GM21447 (cell line): ENCODE results near the gene SEC31B.

Experiments
- ATAC-seq: cut with Tn5 transposase; IDR thresholded peaks from one replicate; pipeline ENCODE4 v1.9.1; 2021; ENCODE audit not compliant: unreplicated experiment

Gene SEC31B

DNA sequence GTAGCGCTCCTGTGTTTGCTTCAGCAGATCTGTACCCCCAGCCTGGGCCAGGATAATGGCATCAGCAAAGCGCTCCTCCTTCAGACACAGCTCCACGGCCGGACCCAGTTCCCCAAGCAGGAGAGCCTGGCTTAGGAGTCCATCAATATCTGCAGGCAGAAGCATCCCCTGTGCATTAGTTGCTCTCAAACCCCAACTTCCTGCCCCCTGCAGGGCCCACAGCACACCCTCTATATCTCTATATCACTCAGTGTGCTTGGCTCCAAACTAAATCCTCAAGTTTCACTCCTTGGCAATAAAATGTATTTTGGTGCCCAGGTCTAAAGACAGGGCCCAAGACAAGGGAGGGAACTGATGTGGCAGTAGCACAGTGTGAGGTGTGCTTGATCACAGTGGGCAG, 21.6 kb downstream of the SEC31B start:
- ATAC-seq, result no peak

DNA sequence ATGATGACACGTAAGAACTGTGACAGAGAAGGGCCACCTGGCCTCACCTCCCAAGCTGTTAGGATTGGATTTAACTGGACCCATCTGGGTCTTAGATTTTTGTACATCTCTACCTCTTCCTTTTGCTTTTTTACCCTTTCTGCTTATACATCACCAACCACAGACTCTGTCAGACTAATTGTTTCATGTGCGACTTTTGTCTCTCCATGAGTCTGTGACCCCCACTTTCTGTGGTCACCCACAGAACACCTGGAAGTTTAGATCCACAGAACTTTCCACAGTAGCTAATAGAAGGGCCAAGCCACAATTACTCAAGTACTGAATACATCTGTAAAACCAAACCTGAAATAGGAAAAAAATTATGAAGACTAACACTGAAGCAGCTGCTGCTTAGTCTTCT, 23.1 kb downstream of the SEC31B start:
- no peak for ATAC-seq

DNA sequence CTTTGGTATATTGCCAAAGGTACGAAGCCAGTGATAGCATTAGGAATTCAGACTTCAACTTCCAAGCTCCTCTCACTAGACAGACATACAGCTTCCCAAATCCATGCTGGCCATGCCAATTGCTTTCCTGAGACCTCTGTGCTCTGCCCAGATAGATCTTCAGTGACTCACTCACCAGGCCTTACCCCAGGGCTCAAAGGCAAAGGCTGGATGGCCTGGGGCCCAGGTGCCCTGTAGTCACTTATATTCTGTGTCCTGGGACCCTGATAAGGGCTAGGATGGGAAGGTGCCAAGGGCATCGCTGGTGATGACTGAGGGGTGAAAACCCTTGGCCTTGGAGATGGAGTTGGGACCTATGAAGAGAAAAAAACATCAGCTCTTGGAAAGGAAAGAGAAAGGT, 29.1 kb downstream of the SEC31B start:
- ATAC-seq, result no peak

DNA sequence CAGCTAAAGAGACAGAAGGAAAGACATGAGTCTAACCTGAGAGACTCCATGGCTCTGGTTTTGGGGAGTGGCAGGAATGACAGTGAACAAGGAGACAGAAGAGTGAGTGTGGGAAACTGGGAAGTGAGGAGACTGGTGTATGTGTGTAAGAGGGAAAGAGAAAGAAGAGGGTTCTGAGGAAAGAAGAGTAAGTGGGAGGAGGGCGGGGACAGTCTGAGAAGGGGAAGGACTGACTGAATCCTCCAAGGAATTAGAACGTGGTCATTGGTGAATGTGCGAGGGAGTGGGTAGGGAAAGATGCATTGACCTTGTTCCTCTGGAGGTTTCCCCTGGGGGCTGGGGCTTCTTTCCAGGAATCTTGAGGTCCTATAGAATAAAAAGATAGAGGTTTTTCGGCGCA, 30.3 kb downstream of the SEC31B start:
- ATAC-seq, result no peak

DNA sequence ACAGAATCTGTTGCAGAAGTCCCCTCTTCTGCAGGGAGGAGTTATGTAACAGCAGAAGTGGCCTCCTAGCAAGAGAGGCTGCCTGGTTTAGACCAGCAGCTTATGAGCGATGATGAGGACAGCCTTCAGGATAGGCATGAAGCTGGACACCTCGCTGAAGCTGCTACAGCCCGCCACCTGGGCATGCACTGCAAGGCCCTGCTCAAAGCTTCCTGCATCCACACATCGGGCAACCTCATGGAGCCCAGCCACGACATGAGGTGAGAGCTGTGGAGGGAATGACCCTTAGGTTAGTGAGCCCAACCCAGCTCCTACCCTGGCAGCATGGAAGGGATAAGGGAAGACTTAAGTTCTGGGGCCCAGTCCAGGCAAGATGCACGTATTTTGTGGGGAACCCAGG, 32.1 kb downstream of the SEC31B start:
- ATAC-seq, result no peak

DNA sequence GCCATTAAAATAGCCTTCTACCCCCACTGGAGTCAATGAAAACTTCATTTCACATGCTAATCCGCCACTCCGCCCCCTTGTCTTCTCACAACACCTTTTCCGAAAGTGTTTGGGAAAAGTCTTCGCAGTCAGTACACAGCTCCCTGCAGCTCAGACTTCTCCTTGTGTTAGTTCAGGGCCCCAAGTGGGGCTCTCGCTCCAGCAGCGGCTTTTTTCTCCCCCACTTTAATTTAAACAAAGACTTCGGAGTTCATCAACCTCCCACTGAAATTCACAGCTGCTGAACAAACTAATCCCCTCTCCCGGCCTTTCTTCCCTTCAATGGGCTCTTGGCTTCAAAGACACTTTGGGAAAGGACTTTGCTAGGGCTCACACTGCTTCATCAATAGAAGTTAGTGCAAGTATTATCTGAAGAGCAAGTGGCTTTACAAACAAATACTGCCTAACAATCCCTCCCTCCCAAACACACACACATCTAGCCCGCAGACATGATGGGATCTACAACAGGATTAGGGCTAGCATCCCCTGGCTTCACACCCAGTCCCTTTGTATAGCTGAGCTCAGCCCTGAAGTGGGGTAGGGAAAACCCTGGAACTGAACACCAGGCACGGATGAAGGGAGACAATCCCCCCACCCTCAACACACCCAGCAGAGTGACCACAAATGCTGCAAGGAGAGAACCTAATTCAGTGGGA, 33.7 kb downstream of the SEC31B start:
- ATAC-seq, result no peak

DNA sequence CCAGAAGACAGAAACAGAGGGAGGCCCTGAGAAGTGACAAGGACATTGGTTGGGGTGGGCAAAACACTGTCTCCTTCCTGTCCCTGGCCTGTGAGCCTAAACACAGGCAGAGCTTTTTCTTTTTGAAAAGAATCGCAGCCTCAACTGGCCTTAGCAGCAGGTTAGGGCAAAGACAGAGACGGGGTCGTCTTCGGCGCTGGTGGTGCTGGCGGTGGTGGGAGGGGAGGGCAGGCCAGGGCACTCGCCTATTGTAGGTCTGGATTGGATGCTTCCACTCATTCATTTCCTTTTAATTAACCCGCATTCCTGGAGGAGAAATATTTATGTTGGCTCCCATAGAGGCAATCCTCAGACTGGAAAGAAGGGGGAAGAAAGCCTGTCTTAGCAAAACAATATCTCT, 34.3 kb downstream of the SEC31B start:
- no peak for ATAC-seq

DNA sequence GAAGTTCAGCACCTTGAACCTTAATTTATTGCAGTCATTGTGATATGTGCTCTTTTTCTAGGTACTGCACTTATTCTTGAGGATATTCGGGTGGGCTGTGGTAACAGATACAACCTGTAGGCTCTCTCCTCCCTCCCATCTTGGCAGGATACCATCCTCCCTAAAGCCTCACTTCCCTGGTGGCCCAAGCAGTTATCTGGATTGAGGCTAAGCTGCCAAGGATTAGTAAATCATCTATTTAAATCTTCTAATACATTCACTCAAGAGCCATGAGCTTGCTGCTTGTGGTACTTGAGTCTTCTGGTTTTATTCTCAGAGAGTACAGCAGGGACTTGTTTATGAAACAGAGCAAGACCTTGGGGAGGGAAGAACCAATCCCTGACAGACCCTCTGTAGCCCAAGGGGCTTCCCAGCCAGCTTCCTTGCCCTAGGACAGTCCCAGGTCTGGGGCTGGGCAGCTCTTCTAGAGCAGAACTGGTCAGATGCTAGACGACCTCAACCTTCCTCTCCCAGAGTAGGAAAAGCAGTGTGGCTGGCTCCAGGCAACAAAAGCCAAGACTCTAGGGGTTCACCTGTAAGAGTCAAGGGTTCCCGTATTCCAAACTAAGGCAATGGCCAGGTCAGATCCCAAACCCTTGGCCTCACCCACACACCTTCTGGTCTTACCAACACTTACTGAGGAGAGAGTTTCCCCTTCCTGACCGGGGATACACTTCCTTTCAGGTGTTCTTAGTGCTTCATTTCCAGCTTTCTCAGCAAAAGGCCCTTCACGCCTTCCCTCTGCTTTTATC, 35.6 kb downstream of the SEC31B start:
- no peak for ATAC-seq

DNA sequence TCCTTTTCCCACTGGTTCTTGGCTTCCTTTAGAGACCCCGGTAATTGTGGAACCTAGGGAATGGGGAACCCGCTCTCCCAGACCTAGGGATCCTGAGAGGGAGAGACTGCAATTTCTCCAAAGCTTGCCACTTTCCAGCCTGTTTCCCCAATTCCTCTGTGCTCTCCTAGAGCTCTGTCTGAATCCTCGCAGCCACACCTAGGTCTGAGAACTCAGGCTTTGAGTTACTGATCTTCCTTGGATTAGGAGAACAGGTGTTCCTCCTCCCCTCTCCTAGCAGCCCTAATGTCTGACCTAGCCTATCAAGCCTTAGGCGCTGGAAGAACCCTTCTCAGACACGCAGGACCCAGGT, 36.9 kb downstream of the SEC31B start:
- ATAC-seq, result no peak

DNA sequence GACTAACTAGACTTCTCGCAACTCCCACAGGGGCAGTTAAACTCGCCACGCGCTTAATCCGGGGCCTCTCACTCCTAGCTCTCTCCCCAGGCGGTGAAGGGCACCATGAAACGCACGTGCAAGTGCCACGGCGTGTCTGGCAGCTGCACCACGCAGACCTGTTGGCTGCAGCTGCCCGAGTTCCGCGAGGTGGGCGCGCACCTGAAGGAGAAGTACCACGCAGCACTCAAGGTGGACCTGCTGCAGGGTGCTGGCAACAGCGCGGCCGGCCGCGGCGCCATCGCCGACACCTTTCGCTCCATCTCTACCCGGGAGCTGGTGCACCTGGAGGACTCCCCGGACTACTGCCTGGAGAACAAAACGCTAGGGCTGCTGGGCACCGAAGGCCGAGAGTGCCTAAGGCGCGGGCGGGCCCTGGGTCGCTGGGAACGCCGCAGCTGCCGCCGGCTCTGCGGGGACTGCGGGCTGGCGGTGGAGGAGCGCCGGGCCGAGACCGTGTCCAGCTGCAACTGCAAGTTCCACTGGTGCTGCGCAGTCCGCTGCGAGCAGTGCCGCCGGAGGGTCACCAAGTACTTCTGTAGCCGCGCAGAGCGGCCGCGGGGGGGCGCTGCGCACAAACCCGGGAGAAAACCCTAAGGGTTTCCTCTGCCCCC, 37.4 kb downstream of the SEC31B start:
- peak; percentile 42 for ATAC-seq

DNA sequence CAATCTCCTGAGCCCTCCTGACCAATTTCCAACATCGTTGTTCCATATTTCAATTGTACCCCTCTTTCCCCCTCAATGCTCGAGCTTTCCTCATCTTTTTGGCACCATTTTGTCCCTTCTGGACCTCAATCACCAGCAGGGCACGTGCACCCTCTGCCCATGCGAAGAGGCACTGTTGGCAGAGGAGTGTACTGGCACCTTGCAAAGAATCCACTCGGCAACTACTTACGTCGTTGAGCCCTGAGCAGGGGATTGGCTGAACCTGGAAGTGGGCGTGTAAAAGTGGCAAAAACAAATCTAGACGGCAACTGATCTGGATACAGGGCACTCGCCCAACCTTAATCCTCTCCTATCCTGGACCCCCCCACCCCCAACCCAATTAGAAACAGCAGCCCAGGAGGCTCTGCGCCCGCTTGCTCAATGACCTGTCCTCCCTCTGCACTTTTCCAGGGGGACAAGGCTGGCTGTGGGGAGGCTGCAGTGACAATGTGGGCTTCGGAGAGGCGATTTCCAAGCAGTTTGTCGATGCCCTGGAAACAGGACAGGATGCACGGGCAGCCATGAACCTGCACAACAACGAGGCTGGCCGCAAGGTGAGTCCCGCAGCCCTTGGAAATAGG, 38.1 kb downstream of the SEC31B start:
- ATAC-seq, result peak; percentile 98

DNA sequence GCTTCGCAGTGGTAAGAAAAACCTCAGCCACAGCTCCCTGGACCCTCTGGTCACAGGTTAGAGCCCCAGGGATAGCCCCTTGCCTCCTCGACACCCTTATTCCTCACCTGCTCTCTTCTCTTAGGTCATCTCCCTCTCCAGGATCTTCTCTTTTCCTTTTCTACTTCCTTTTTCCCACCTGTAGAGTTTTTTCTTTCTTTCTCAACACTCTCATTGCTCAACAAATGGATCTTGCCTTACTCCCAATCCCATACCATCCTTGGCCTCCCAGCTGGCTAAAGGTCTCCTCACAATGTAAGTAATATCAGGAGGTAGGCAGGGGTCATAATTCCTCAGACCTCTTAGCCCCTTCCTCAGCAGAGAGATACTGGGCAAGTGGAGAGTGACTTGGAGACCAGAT, 39.7 kb downstream of the SEC31B start:
- no peak for ATAC-seq

DNA sequence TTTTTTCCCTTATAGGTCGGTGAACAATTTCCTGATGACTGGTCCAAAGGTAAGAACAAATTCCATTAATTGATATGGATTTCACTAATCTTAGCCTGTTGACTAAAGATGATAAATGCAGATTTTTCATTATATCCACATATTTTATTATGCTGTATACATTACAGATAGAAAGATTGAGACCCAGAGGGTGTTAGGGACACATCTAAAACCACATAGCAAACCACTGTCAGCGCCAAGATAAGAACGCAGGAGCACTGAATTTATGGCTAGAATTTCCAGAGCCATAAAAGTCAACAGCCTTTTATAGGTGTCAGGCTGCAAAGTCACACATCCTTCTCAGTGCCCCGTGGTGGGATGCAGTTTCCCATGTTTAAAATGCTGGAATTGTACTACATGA, 40.6 kb downstream of the SEC31B start:
- no peak for ATAC-seq

DNA sequence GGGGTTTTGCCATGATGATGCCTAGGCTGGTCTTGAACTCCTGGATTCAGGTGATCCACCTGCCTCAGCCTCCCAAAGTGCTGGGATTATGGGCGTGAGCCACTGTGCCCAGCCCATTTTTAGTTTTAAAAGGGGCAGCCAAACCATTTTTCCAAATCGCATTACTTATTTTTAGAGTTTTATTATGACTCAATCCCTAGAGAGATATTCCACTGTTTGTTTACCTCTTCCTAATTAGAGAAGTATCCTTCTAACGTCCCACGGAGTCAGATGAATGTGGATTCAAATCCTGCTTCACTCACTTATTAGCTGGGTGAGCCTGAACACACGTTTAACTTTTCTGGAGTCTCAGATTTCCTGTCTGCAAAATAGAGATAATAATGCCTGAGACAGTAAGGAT, 41.7 kb downstream of the SEC31B start:
- ATAC-seq, result no peak

DNA sequence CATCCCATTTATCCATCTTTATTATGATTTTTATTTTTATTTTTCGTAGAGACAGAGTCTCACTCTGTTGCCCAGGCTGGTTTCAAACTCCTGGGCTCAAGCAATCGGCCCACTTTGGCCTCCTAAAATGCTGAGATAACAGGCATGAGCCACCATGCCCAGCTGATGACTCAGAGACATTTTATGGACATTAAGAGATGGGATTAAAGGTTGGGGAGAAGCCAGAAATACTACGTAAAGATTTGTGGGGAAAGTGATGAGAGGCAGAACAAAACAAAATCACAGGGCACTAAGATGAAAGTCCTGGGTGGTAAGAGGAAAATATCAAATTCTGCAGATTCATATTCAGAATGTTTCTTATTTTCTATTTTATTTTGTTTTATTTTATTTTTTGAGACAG, 49.3 kb downstream of the SEC31B start:
- ATAC-seq, result no peak

DNA sequence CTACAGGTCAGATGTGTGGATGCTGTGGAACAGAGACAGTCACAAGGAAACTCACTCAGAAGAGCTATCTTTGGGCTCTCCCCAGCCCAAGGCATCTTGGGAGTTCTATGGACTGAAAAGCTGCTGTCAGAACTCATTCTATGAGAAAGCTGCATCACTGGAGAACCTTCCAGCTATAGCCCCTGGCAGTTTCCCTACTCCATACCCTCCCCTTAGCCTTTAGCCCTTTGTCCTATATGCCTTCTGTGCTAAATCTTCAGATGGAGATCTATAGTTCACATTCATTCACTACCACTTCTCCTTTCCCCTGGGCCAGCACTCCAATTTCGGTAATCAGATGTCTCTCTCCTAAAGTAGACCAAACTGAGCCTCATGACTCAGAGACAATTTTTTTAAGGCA, 49.9 kb downstream of the SEC31B start:
- ATAC-seq, result no peak

DNA sequence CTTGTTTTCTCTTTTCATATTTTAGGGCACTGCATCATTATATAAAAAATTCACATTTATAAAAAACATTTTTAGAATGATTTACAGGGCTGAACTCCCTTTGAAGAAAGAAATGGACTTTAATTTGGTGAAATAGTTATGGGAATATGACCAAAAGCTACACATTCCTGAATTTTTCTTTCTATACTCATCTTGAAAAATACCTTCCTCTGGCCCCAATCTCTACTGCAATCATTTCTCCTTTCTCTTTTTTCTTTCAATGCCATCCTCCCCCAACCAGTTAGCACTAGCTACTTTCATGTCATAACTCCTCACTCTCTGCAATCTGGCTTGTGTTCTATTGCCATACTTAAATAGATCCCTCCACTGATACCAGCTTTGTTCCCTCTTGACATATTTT, 50.7 kb downstream of the SEC31B start:
- ATAC-seq, result no peak

DNA sequence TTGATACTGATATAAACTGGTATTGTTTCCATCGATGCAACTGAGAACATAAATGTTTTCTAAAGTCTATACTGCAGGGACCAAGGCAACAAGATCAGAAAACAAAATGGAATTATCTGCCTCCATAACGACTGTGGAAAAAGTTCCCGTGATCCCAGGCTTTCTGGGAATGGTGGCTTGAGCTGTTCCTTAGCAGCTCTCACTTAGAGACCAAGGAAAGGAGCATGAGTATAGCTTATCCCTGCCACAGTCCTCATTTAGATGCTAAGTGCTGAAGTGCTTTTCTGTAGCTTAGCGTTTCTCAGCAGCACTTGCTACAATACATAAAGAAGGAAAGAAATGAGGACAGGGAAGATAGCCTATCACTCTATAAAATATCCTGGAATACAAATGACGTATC, 51.3 kb downstream of the SEC31B start:
- no peak for ATAC-seq

DNA sequence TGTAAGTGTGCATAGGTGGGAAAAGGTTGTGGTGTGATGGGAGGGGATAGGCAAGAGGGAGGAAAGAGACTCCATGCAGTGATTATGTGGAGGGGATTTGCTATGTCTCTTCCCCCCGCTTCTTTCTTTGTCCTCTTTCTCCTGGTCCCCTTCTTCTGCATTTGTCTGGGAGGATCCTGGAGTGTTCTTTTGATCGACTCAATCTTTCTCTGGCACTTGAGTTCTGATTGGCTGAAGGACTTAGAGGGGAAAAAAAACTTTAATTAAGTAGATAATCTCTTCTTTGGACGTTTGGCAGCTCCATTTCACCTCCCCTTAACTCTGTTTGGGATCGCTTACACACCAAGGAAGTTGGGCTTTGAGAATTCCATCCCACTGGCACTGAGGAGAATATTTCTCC, 57.0 kb downstream of the SEC31B start, which contains the start of gene WNT8B:
Gene WNT8B (plus strand): TSS at position 301 of the 400 bp plus-strand sequence. CDS start 160 bp downstream, outside the sequence.
- ATAC-seq, result no peak

DNA sequence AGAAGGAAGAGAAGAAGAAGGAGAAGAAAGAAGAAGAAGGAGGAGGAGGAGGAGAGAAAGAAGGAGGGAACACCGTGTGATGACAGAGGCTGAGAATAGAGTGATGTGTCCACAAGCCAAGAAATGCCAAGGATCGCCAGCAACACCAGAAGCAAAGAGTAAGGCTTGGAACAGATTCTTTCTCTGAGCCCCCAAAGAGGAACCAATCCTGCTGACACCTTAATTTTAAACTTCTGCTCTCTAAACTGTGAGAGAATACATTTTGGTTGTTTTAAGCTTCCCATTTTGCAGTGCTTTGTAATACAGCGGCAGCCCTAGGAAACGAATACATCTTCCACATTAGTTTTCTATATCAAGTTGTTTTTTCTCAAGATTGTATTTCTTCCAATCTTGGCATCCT, 70.7 kb downstream of the SEC31B start:
- no peak for ATAC-seq

DNA sequence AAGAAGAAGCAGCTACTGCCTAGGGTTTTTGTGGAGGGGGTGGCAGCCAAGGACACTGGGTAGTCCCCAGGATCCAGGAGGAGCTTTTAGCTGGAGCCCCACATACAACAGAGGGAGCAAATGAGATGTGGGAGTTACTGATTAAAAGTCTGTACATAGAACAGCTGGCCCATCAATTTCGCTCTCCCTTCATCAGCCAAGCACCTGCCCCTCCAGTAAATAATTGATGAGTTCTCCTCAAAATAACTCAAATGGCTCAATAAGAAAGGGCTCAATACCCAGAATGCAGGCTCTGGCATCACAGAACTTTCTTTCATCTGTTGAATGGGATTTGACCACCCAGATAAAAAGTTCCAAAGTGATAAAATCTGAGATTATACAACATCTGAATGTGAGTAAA, 72.0 kb downstream of the SEC31B start:
- ATAC-seq, result no peak
